ENCODE measurements around the gene SIGLEC6.

DNA sequence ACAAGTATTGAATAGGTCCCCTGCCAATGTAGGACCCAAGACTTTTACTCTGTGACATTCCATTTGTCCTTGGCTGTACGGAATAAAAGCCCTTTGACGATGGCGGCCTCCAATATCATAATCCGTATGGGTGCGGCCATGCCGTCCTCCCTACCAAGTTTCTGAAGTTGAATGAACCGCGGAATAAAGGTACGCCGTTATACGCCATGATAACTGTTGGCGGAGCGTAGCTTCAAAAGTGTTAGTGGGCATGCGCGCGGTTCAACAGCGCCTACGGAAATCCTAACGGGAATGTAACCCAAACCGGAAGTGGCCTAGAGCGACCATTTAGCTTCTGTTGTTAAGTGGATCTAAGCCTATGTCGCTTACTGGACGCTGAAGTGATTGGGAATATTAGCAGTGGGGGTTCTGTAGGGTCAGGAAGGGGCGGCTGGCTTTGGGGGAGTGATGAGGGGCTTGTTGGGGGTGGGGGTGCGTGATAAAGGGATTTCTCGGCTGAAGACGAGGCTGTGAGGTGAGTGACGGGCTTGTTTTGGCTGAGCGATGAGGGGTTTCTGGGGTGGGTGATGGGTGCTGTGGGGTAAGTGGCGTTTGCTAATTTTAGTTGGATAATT lies 39.6 kb upstream of the SIGLEC6 start, which contains the start of gene ZNF175:
- TF ChIP-seq POLR2A (IDR thresholded peaks at IDR 0.05; ENCODE audit: low read length) (peak; percentile 34; the same call in 1 of the 2 replicates), ZFP36 (IDR thresholded peaks at IDR 0.05; ENCODE audit: borderline replicate concordance, partially characterized antibody) (no peak)
- TF ChIP-seq, protein P1, sequence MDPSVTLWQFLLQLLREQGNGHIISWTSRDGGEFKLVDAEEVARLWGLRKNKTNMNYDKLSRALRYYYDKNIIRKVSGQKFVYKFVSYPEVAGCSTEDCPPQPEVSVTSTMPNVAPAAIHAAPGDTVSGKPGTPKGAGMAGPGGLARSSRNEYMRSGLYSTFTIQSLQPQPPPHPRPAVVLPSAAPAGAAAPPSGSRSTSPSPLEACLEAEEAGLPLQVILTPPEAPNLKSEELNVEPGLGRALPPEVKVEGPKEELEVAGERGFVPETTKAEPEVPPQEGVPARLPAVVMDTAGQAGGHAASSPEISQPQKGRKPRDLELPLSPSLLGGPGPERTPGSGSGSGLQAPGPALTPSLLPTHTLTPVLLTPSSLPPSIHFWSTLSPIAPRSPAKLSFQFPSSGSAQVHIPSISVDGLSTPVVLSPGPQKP (IDR thresholded peaks at IDR 0.05; ENCODE audit: low read depth, low read length): no peak

Measured in A549 (cell line).